Suprapubic skin (tissue), 4 donors: ENCODE measurements around the gene LEP.

Experiments
- POLR2A ChIP-seq, 2 donors: fragments of 450-650 bp; IDR thresholded peaks; one replicate each; pipeline ENCODE4 v1.6.1; 2017; ENCODE audit warnings: antibody characterized with exemption in 2 of 2, mild to moderate bottlenecking in 2 of 2, moderate library complexity in 2 of 2
- POLR2AphosphoS5 ChIP-seq, 3 donors: sonication (generic); formaldehyde crosslinking; IDR thresholded peaks; one replicate each; pipeline ENCODE4 v1.6.1; 2017; ENCODE audit warnings: antibody characterized with exemption in 3 of 3
- TF ChIP-seq, protein P1 (sequence below), 2 donors: fragments of 200-600 bp in 1 of 2; fragments of 450-650 bp in 1 of 2; sonication (generic) in 1 of 2; IDR thresholded peaks; one replicate each; pipeline ENCODE4 v1.5.1; 2016 to 2019; ENCODE audit warnings: antibody characterized with exemption in 2 of 2, mild to moderate bottlenecking in 1 of 2, moderate library complexity in 1 of 2

- TF ChIP-seq, protein P1, sequence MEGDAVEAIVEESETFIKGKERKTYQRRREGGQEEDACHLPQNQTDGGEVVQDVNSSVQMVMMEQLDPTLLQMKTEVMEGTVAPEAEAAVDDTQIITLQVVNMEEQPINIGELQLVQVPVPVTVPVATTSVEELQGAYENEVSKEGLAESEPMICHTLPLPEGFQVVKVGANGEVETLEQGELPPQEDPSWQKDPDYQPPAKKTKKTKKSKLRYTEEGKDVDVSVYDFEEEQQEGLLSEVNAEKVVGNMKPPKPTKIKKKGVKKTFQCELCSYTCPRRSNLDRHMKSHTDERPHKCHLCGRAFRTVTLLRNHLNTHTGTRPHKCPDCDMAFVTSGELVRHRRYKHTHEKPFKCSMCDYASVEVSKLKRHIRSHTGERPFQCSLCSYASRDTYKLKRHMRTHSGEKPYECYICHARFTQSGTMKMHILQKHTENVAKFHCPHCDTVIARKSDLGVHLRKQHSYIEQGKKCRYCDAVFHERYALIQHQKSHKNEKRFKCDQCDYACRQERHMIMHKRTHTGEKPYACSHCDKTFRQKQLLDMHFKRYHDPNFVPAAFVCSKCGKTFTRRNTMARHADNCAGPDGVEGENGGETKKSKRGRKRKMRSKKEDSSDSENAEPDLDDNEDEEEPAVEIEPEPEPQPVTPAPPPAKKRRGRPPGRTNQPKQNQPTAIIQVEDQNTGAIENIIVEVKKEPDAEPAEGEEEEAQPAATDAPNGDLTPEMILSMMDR (IDR thresholded peaks at IDR 0.05): no peak
- TF ChIP-seq POLR2AphosphoS5 (IDR thresholded peaks at IDR 0.05) (no peak), POLR2A (IDR thresholded peaks at IDR 0.05) (no peak)
Measured at GRCh38 chr7:128251337-128251736, 10.3 kb downstream of the LEP start.
